ENCODE results near the gene KANK4.

The KANK4 gene

DNA sequence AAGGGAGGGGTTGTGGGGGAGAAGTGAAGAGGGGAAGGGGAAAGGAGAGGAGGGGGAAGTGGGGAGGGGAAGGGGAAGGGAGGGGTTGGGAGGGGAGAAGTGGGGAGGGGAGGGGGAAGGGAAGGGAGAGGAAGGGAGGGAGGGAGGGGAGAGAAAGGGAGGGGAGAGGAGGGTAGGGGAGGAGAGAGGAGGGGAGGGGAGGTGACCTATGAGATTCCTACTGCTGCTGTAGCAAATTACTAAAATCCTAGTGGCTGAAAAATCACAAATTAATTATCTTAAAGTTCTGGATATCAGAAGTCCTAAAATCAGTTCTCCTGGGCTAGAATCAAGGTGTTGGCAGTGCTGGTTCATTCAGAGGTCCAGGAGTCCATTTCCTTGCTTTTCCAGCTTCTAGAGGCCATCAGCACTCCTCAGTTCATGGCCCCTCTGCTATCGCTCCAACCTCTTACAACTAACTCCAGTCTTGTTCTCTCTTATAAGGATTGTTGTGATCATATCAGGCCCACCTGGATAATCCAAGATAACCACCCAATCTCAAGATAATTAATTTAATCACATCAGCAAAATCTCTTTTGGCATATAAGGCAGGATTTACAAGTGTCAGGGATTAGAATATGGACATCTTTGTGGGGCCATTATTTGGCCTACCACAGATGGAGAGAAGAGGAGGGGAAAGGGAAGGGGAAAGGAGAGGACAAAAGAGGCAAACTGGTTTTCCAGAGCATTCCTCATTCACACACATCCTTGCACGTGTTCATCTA lies 30.4 kb upstream of the KANK4 start:
- TF ChIP-seq, protein P1, sequence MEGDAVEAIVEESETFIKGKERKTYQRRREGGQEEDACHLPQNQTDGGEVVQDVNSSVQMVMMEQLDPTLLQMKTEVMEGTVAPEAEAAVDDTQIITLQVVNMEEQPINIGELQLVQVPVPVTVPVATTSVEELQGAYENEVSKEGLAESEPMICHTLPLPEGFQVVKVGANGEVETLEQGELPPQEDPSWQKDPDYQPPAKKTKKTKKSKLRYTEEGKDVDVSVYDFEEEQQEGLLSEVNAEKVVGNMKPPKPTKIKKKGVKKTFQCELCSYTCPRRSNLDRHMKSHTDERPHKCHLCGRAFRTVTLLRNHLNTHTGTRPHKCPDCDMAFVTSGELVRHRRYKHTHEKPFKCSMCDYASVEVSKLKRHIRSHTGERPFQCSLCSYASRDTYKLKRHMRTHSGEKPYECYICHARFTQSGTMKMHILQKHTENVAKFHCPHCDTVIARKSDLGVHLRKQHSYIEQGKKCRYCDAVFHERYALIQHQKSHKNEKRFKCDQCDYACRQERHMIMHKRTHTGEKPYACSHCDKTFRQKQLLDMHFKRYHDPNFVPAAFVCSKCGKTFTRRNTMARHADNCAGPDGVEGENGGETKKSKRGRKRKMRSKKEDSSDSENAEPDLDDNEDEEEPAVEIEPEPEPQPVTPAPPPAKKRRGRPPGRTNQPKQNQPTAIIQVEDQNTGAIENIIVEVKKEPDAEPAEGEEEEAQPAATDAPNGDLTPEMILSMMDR (IDR thresholded peaks at IDR 0.05; ENCODE audit: low read depth, low read length), result no peak
- no peak for DNase-seq (ENCODE audit: extremely low read depth, low read depth)

- TF ChIP-seq, protein P1 (IDR thresholded peaks at IDR 0.05; ENCODE audit: low read depth, low read length), result no peak
- DNase-seq (ENCODE audit: extremely low read depth, low read depth), result no peak
These were observed 27.7 kb upstream of the KANK4 start for GRCh38 chr1:62346886-62347285.

DNA sequence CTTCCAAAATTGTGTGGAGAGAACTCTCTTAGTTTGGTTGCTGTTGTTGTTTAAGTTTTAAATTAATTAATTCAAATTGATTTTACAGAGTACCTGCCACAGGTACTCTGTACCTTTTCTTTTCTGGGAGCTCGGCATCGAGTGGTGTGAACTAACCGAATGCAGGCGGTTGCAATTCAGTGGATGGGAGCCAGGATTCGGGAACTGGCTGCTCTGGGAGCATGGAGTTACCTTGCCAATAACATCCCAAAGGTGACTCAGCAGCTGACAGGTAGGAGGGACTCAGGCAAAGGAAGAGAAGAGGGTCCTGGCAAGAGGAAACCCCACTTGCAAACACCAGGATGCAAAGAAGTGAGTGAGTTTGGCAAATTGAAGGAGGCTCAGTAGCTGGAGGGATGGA lies 24.7 kb upstream of the KANK4 start:
- TF ChIP-seq, protein P1 (IDR thresholded peaks at IDR 0.05; ENCODE audit: low read depth, low read length), result no peak
- no peak for DNase-seq (ENCODE audit: extremely low read depth, low read depth)

GRCh38 chr1:62342270-62342669 lies 23.0 kb upstream of the KANK4 start:
- TF ChIP-seq, protein P1 (IDR thresholded peaks at IDR 0.05; ENCODE audit: low read depth, low read length), result no peak
- no peak for DNase-seq (ENCODE audit: extremely low read depth, low read depth)

DNA sequence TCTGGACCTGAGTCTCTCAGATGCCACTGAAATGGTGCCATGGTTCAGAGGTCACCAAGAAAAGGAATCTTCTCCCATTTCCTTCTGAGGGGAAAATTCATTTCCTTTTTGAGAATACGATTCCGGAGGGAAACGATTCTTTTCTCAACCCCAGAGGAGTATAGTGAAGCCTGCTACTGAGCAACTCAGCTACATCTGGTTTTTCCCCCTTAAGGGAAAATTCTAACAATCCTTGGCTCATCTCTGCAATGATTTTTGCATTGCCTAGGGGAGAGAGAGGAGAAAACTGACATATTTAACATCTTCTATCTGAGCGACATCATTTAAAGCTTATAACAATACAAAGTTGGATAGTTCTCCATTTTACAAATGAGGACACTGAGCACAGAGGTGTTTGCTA lies 22.4 kb upstream of the KANK4 start:
- DNase-seq (ENCODE audit: extremely low read depth, low read depth), result no peak
- TF ChIP-seq, protein P1 (IDR thresholded peaks at IDR 0.05; ENCODE audit: low read depth, low read length), result no peak

DNA sequence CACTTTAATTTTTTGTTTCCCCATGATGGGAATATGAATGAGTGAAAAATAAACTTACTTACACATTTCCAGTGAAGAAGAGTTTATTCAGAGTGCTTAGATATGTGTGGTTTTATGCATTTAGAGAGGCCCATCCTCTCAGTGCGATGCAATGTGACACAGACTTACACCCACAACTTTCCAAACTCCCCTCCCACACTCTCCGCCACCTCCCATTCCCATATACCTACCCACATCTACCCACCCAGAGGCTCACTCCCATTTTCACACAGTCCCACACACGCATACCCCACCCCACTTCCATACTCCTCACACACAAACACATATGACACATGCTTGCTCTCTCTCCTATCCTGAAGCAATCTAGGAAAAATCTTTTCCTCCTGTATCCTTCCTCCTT lies 21.9 kb upstream of the KANK4 start:
- DNase-seq (ENCODE audit: extremely low read depth, low read depth), result no peak

More for the DNA sequence above, 21.9 kb upstream of the KANK4 start:
- TF ChIP-seq, protein P1 (IDR thresholded peaks at IDR 0.05; ENCODE audit: low read depth, low read length), result no peak
